Stromal cell of bone marrow (primary cell): ENCODE data around the gene ZNF407.

Experiments
- DNase-seq: peaks from one replicate; pipeline ENCODE4 v3.0.0-alpha.2; 2012; ENCODE audit warnings: low read depth

ZNF407 gene

GRCh38 chr18:75053028-75053629, 455.5 kb downstream of the ZNF407 start:
- no peak for DNase-seq

- DNase-seq = no peak
These were observed 456.4 kb downstream of the ZNF407 start for GRCh38 chr18:75054046-75054445.

- DNase-seq = no peak
These were observed 456.9 kb downstream of the ZNF407 start for GRCh38 chr18:75054611-75055010.

- DNase-seq = no peak
These were observed 459.7 kb downstream of the ZNF407 start for GRCh38 chr18:75057169-75057960.

- no peak for DNase-seq
These were observed 462.5 kb downstream of the ZNF407 start for GRCh38 chr18:75060185-75060584.

GRCh38 chr18:75062297-75062886, 464.7 kb downstream of the ZNF407 start:
- DNase-seq = no peak

GRCh38 chr18:75063196-75063595, 465.5 kb downstream of the ZNF407 start:
- no peak for DNase-seq

GRCh38 chr18:75063615-75064512, 466.2 kb downstream of the ZNF407 start:
- DNase-seq = no peak

DNA sequence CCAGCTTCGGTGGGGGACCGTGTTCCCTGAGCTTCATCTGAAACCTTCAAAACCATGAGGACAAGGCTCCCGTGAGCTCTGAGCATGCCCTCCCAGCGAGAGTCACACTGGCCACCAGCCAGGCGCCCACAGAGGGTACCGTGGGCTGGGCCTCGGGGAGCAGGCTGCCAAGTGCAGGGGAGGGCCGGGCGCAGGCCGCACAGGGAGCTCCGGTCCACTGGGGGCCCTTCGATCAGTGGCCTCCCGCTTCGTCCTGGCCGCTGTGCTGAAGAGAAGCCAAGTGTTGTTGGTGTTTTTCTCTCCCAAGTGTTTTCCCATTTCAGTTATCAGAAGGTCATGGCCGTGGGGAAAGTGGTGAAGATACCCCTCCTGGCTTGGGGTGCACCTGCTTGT, 466.8 kb downstream of the ZNF407 start:
- no peak for DNase-seq

DNA sequence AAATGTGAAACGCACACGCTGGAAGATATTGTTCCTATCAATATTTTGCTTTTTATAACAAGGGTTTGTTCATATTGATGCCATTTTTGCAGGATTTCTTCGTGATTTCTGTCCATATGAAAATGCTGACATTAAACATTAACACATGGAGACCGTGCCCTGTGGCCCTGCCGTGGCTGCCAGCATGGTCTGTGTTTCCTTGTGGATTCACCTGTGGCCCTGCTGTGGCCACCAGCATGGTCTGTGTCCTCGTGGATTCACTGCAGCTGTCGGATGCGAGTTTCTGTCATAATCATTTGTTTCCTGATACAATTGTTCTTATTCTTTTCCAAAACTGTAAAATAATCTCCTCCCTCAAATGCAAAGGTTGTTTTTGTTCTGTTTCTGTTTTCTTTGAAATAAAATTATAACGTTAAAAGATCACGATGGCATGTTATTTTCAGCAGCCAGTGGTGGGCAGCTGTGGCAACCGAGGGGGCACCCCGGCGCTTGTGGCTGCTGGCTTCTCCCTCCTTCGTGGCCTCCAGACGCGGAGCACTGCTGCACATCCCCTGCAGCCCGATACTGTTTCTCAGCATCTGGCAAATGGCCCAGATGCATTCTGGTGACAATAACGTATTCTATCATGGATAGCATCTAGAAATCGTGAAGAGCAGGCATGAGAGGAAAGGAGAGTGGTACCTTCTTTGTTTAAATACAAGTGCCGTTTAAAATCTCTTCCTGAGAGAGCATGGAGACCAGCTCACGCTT, 467.8 kb downstream of the ZNF407 start:
- DNase-seq = no peak

DNA sequence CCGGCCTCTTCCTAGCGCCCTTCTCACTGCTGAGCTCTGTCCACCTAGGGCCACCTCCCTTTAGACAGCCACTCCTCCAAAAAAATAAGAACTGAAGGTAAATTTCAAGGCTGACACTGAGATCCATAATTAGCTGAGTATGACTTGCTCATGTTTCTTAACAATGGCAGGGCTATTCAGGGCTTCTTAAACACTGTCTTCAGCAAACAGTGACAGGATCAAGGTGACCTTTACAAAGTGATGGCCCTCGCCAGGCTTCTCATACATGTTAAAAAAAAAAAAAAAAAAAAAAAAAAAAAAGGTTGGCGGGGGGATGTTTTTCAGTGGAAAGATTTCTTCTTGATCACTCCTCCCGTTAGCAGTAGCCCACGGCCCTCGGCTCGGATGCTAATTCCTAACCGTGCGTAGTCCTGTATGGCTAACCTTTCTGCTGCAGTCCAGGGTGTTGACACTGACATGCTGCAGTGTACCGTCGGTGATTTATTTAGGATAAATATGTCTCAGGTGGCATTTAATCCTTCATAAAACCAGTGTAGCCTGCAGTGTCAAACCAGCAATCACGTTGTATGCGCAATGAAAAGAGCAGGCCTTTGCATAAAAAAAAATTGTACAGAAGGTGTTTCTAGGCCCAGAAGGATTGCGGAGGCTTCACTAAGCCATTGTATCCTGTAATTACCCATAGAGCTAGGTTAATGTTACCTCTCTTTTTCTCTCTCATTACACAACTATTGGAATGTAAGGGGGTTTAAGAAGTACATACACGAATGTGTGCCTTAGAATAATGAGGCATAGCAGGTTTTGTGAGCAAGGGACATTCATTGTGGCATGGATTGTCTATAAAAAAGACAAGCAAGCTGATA, 468.6 kb downstream of the ZNF407 start:
- DNase-seq = no peak

- no peak for DNase-seq
These were observed 469.3 kb downstream of the ZNF407 start for GRCh38 chr18:75066936-75067335.

DNA sequence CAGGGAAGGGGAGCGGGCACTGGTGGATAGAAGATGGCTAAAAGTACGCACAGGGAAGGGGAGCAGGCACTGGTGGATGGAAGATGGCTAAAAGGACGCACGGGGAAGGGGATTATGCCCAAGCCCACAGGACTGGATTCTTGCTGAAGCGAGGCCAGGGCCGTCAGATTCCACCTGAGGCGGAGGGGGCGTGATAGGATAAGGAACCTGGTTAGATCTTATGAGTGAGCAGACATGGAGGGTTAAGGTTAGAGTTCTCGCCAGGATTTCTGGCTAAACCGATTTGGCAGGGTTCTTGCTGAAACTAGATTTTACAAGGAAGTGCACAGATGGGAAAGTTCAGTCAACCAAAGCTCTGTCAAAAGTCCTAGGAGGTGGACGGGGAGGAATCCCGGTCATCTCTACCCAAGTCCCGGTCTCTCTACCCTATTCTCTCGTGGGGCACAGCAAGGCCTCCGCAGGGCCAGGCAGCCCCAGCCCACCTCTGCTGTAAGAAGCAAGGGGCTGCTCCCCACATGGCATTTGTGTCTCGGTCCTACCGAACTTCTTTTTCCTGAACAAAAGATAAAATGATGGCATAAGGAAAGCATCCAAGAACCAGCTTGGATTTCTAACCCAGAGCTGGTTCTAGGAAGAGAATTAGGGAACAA, 470.5 kb downstream of the ZNF407 start:
- DNase-seq = no peak

DNA sequence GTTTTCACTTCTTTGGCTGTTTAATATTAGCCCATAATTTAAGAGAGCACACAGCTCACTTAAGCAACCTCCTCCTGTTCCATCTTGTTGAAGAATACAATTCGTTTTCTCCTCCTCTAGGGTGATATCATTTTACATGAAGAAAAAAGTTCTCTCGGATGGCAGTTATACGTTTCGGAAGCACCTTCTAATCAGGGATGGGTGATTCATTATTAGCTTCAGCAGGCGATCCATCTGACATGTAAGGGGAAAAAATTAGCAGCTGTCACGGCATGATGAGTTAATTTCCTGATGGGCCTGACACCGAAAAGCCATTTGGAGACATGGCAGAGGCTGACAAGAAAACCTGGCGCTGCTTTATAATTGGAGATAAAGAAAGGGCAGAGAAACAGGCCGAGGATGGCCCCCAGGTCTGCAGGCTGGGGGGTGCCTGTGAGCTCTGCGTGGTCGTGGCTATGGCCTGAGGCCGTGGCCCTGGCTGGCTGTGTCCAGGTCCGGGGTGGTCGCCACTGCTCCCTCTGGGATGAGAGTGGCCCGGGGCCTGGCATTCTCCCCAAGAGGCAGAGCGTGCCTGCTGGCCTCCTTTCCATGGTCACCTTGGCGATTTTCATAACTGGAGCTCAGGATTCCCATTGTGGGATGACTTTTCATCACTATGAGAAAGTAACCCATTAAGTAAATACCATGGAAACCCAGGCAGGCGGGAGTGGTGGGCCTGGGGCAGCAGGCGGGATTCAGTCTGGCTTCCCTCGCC, 471.2 kb downstream of the ZNF407 start:
- DNase-seq = no peak

- DNase-seq = no peak
These were observed 472.6 kb downstream of the ZNF407 start for GRCh38 chr18:75070235-75070624.

GRCh38 chr18:75070625-75071483, 473.2 kb downstream of the ZNF407 start:
- DNase-seq = peak; percentile 41

- no peak for DNase-seq
These were observed 473.8 kb downstream of the ZNF407 start for GRCh38 chr18:75071484-75071785.

GRCh38 chr18:75071866-75072671, 474.4 kb downstream of the ZNF407 start:
- no peak for DNase-seq
